SW 1271 (cell line): ENCODE results near the gene NCAM1.

Experiments used
- DNase-seq, 2 experiments: peaks; one replicate each; lab custom pipeline; 2025; lab: John Stamatoyannopoulos, UW

NCAM1 gene

DNA sequence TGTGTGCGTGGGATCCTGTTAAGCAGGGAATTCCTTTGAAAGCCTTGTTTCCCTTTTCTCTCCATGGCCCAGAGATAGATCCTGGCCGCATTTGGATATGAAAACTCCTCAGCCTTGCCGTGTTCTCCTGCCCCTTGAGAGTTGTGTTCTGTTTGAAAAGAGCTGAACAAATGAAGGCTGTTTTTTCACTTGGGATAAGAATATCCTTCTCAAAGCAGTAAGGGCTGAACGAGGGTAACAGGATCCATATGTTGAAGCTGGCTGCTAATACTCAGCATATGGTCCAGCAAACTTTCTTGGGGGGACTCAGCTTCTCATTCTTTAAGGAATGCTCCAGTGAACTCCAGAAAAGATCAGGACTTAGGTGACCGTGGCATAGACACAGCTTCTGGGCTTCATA, 238.6 kb downstream of the NCAM1 start:
- no peak for DNase-seq

DNA sequence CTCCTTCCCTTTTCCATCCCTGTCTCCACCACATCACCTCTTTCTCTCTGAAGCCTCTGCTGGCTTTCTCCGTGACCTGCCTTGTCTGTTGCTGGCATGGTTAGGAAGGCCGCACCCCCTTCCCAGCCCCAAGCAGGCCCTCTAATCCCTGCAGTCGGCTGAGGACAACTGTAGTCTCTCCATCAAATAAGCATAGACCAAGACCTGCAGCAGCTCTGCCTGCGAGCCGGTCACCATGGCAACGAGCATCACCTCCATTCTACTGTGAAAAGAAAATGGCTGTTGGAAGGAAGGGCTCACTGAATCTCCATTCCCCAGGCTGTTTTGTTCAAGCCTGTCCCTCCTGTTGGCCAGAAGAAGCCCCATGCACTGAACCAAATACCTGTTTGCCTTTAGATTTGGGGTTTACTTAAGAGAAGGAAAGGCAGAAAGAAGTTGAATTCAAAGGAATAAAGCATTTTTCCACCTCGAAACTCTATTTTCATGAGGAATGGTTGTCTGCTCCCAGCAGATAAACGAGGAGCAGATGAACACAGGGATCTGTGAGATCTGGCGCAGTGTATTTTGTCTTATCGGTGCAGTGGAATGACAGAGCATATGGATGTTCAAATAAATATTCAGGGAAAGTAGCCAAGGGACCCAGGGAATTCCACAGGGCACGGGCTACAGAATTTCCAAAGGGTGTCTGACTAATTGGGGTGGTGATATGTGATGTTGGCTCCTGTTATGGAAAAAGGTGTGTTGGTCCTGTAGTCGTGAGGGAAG, 240.0 kb downstream of the NCAM1 start:
- DNase-seq = no peak

DNA sequence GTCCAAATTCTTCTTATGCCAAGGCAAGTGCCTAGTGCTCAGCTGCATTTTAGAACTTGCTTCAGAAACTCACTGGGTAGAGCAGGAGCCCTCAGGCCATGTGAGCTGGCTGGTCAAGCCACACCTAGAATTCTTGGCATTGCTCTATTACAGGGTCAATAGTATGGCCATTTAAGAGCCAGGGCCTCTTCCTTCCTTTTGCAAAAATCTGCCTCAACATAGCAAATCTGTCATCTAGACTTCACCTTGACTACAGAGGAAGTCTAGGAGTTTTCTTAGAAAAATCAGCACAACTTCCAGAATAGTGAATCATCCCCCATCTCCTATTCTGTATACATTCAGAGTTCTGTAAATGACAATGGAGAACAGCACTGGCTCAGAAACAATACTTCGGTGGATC, 241.2 kb downstream of the NCAM1 start:
- DNase-seq = no peak

DNA sequence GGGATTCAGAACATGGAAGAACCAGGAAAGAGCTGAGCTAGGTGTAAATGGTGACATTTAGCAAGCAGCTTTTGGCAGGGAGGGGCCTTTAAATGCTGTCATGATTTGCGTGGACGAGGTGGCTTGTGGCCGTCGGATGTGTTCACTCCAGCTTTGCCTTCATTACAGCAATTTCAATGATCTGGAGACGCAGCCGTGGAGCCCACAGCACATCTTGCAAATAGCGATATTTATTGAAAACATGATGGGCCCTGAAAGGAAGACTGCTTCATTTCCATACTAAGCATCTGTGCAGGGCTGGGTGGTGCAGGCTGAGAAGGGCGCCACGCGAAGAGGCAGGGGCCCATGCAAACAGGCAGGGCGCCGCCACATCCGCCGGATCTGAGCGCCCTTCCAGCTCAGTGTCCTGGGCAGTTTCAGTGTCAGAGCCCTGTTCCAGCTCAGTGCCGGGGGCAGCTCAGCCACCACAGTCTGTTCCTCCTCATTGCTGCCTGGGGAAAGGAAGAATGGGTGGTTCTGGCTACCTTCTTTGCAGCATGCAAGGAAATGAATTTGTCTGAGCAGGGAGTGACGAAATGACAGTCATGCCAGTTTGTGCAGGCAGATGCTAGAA, 242.0 kb downstream of the NCAM1 start:
- DNase-seq = no peak

DNA sequence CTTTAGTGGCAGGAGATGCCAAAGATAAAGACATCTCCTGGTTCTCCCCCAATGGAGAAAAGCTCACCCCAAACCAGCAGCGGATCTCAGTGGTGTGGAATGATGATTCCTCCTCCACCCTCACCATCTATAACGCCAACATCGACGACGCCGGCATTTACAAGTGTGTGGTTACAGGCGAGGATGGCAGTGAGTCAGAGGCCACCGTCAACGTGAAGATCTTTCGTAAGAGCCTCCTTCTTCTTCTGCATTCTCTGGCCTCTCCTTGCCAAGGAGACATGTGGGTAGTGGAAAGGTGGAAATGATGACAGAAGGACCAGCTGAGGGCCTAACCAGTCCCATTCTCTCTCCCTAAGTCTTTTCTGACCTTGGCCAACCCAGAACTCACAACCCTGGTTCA, 243.1 kb downstream of the NCAM1 start:
- no peak for DNase-seq

DNA sequence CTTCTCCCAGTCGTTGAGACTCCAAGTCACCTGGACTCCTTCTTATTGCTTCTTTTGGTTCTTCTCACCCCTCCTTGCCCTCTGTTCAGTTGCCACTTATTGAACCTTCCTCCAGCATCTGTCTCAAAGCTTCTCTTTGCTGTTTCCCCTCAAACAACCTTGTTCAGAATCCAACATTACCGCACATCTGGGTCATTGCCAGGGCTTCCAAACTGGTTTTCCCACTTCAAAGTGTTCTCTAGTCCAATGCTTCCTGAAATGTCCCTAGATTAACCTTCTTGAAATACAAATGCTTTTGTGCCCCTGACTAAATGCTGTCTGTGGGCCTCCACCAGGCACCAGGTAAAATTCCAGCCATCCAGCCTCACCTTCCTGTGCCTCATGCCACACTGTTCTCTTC, 252.3 kb downstream of the NCAM1 start:
- no peak for DNase-seq

DNA sequence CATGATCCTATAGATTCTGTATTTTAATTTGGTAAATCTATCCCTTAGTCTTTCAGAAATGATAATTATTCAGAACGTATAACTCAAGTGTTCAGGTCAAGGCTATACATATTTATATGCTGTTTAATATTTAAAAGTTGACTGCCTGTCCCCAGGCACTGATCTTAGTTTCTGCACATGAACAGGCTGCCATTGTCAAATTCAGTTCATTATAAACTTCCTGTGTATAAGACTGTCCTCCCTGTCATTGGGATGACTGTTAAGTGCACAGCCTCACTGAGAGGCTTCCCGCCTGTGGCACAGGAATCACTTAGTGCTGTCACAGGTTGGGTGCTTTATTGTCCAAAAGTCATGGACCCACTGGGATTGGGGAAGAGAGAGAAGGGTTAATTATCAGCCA, 261.0 kb downstream of the NCAM1 start:
- DNase-seq = no peak

DNA sequence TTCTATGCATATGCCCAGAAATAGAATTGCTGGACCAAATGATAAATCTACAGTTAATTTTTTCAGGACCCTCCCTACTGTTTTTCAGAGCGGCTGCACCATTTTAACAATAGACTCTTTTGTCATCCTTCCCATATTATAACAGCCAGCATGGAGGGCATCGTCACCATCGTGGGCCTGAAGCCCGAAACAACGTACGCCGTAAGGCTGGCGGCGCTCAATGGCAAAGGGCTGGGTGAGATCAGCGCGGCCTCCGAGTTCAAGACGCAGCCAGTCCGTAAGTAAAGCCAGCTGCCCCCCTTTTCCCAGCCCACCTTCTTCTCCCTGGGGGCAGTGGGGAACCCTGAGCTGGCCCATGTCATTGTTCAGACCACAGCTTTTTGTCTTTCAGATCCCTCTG, 273.7 kb downstream of the NCAM1 start:
- no peak for DNase-seq

DNA sequence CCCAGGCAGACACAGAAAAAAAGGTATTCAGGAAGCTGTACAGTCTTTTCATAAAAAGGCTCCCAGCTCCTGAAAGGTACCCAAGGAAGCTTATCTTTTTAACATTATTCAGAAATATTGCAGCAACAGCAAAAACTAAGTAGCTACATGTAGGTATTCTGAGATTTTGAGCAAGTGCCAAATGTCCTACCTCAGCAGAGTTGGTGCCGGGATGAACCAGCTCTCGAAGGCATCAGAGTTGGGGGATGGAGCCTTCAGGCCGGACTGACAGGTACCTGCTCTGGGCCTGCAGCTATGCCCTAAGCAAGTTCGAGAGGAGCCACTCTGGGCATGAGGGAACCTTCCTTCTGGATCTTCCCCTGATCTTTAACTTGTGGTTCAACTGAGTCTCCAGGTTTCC, 276.0 kb downstream of the NCAM1 start:
- DNase-seq = no peak

DNA sequence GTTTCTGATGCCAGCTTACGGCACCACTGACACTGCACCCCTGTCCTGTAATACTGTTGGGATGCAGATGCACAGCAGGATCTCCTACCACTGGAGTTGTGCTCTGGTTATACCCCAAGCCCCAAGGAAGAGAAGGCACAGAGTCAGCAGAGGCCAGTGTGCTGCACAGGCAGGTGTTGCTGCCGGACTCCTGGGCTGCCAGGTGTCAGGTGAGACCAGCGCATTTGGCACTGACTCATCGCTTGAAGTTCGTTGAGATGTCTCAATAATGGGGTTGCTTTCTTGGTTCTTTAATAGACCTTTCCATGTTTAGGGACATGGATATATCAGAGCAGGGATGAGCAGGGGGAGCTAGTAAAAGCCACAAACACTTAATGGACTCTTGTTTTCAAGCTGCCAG, 277.5 kb downstream of the NCAM1 start:
- no peak for DNase-seq

DNA sequence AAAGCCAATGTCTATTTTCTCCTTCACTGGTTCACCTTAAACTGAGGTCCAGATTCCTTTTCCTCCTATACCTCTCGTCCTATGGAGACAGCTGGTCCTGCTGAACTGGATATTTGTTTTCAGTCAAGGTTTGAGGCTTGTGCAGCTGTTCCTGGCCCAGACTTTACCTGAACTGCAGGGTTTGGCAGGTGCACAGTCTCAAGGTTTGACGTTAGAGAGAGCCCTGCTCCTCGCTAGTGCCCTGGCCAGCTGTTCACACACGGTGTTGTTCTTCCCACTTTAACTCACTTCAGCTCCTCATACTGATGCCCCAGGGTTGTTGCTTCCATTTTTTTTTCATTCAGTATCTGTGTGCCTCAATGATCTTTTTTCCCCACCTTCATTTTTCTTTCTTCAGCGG, 279.2 kb downstream of the NCAM1 start:
- DNase-seq = no peak

DNA sequence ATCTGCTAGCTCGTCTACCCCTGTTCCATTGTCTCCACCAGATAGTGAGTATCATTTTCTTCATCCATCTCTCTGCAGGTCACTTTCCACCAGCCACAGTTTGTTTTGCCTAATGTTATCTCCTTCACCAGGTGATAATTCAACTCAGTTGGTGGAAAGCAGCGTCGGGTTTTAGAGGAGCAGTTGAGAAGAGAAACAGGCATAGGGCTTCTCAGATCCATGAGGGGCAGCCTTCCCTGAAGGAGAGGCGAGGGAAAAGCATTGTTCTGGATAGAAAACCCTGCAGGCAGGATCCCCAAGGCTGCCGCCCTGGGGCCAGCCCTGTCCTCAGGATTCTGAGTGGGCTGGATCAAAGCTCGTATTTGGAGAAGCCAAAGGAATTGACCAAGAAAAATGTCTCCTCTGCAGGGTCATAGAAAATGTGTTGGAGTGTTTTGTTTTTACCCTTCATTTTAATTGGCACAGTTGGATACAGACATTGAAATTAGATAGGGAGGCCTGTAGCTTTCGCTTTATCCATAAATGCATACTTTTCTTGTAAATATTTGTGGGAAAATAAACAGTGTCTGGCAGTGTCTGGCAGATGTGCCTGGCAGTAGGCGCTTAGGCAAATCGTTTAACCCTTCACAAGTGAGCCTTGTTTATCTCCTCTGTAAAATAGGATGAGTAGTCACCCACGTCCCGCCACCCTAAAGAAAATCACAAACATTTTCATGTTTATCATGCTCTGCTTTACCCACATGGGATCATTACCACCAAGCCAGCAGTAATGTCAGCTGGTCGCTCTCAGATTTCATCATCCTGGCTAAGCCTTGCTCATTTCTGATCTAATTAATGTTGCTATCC, 279.8 kb downstream of the NCAM1 start:
- no peak for DNase-seq

DNA sequence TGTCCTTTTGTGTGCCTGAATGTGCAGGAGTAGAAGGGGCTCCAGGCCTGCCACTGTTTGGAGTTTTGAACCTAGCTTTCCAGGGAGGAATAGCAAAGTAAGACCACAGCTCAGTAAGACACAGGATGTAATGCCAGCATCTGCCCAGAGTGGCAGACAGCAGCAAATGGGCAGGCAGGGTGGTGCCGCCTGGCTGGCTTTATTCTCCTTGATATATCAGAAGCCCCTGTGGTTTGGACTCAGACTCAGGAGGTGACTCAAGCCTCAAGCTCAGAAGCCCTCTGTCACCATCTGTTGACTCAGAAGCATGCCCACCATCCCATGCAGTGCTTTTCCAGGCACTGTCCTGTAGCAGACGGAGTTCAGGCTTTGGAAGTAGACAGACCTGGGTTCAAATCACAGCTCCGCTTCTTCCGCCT, 280.4 kb downstream of the NCAM1 start:
- no peak for DNase-seq

DNA sequence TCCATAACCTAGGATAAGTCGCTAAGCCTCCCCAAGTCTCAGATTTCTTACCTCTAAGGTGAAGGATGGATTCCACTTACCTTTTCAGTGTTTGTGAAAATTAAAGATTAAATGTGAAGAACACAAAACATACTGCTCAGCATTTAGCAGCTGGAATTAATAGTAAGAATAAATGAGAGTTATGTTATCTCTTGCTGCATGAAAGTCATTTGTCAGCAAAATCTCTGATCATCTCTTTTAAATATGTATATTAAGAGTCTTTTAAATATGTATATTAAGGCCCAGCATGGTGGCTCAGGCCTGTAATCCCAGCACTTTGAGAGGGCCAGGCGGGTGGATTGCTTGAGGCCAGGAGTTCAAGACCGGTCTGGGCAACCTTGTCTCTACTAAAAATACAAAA, 280.8 kb downstream of the NCAM1 start:
- DNase-seq = no peak

DNA sequence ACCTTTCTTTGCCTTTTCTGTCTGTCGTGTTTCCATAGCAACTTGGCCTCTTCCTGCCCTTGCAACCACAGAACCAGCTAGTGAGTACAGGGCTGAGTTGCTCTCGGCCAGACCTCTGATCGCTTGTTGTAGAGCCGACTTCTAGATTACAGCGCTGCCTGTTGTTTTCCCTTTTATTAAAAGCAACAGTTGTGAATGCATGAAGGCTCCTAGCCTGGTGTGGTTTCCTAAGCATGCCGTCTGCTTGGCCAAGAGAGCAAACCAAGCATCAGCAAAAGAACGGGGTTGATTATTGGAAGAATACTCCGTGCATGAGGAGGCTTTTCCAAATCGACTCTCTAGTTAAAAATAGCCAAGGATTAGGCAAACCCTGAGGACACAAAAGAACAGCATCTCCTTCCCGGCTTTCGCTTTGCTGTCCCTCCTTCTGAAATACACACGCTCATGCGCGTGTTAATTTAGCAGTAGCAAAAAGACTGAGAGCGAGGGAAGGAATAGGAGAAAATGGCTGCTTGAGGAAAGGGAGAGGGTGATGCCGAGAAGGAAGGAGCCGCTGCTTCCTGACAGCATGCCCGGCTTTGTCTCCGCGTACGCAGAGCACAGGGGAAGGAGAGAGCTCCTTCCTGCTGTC, 281.7 kb downstream of the NCAM1 start:
- no peak for DNase-seq

DNA sequence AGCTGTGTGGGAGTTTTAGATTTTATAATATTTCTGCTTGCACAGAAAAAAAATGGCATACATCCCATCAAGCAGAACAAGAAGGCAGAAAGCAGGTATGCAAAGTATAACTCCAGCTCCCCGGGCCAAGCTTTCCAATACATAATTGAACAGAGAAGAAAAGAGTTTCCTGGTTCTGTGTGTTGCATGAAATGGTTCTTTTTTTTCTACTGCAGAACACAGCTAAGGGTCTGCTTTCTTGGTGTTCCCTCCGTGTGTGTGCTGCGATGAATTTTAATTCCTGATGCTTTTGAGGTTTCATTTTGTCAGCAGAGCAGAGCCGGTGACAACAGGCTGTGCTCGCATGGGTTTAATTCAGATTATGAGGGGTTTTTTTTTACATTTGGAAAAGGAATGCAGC, 282.5 kb downstream of the NCAM1 start:
- no peak for DNase-seq

DNA sequence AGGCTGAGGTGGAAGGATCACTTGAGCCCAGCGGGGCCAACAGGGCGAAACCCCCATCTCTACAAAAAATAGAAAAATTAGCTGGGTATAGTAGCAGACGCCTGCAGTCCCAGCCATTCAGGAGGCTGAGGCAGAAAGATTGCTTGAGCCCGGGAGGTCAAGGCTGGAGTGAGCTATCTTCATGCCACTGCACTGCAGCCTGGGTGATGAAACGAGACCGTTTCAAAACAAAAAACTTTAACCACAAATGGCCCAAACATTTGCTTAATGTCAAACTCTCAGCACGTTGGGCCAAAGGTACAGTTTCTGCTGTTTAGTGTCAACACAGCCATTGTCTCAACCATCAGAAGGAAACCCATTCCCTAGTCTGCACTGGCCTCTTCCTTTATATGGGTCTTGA, 284.0 kb downstream of the NCAM1 start:
- DNase-seq = no peak

DNA sequence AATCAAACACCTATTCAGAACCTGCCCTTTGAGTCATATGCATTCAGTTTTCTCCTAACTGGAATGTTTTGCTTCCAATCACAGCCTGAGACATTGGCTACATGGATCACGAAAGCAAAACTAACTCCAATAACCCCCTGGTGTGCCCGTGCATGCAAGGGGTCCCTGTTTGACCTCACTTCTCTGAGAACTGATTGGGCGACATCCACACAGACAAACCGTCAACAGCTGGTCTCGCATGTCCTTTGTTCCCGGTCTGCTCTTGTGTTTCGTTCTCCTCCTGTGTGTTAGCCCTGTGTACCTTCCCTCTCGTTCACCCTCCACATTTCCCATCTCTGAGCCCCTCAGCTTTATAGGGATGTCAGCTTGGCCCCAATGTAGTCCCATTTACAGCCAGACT, 286.0 kb downstream of the NCAM1 start:
- no peak for DNase-seq

DNA sequence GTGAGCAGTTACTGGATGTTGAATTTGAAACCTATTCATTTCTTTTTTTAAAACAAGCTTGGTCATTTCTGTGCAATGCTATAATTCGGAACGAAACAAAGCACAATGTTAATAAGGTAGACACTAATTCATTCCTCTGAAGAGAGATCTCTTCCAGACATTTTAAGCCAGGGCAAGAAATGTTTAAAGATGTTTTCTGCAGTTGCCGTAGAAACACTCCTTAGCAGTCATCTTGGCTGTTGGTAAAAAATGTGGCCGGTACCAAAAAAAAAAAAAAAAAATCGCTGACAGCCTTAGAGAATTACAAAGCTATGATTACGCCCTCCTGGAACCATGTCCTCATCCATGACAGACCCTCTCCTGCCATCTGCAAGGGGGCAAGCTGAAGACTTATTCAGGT, 286.7 kb downstream of the NCAM1 start:
- DNase-seq = no peak

DNA sequence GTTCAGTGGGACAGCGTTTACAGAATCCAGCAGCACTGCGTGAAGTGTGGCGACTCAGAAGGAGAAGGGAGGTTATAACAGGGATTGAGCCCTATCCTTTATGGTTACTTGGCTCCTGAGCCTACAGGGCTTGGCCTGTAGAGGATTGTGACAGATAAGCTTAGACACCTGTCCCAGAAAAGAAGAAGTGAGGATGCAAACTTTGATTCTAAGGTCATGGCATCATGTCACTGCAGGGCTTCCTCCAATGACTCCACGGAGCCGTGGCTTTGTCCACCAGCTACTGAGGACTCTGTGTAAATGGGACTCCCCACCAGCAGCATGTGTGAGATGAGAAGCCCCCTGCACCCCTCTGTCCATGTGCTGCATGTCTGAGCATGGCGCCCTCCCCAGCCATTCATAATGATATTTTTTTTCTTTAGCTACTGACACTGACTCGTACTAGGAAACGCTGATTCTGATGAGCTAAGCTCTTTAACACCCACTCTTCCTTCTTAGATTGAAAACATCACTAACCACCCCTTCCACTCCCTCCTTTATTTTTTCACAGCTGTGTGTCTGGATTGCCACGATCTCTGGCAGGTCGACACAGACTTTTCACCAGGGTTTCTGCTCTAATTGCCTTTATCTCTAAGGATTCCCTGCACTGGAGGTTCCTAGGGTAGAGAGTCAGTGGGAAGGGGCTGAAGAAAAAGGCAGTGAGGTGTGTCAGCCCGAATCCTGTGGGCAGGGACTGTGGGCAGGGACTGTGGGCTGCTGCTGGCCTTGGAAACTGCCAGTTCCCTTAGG, 287.7 kb downstream of the NCAM1 start:
- no peak for DNase-seq

DNA sequence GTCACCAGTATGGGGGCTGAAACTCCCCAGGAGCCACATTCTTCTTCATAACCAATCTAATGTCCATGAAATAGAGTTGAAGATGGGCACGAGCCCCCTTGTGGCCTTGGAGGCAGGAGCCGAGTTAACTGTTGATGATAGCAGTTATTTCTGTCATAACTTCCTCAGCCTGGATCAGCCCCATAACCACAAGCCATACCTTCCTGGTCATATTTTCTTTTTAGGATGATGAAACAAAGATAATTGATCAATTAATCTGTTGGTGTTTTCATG, 288.2 kb downstream of the NCAM1 start:
- peak in 1 of 2 experiments; percentile 22 for DNase-seq

DNA sequence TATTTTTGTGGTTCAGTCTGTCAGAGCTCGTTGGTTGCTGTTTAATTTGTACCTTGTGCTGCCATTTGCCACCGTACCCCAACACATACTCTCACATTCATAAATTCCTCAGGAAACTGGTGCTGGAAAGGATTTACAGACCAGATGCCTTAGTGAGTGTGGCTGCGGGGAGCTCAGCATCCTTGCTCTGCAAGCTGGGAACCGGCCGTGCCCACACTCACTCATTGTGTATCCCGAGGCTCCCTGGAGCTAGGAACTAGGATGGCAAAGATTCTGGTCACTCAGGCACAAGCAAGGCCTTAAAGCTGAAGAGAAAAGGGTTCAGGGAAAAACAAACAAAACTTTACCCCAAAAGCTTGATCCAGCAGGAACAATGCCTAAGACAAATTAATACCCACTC, 288.6 kb downstream of the NCAM1 start:
- no peak for DNase-seq
